Stimulated activated CD8-positive, alpha-beta memory T cell treated with anti-CD3 and anti-CD28 coated beads, Interleukin-7, amount 100 ng/mL, for 24 hours (primary cell): ENCODE data around the gene PREB.
"Not testable (repeated sequence)": the region's sequence is repeated elsewhere in the genome, so short reads cannot be mapped to it uniquely, and the experiment has no call there.

Experiments
- DNase-seq: peaks from one replicate; pipeline ENCODE4 v3.0.0-alpha.2; 2020; ENCODE audit warnings: low read depth

PREB gene

GRCh38 chr2:27133905-27134780, at the start of gene PREB:
PREB (minus strand) TSS chr2:27134636; CDS start chr2:27134421, 215 bp downstream.
- peak; percentile 96 for DNase-seq

- DNase-seq, result no peak
Measured at GRCh38 chr2:27184115-27184514, 49.7 kb upstream of the PREB start.

GRCh38 chr2:27182346-27182745, 47.9 kb upstream of the PREB start:
- DNase-seq, result no peak

- DNase-seq, result no peak
Measured at GRCh38 chr2:27179344-27180000, 45.0 kb upstream of the PREB start.

GRCh38 chr2:27178469-27178868, 44.0 kb upstream of the PREB start:
- no peak for DNase-seq

- DNase-seq, result no peak
Measured at GRCh38 chr2:27177441-27178351, 43.3 kb upstream of the PREB start.

- not testable (repeated sequence) for DNase-seq
Measured at GRCh38 chr2:27175781-27176180, 41.3 kb upstream of the PREB start.

- DNase-seq, result no peak
Measured at GRCh38 chr2:27175330-27175729, 40.9 kb upstream of the PREB start.

GRCh38 chr2:27174638-27175037, 40.2 kb upstream of the PREB start:
- no peak for DNase-seq

- DNase-seq, result no peak
Measured at GRCh38 chr2:27171351-27171848, 37.0 kb upstream of the PREB start.

GRCh38 chr2:27170581-27171337, 36.3 kb upstream of the PREB start:
- DNase-seq, result no peak

- no peak for DNase-seq
Measured at GRCh38 chr2:27164960-27165763, 30.7 kb upstream of the PREB start.

GRCh38 chr2:27162151-27163121, 28.0 kb upstream of the PREB start:
- DNase-seq, result no peak

- no peak for DNase-seq
Measured at GRCh38 chr2:27160191-27160590, 25.8 kb upstream of the PREB start.

- DNase-seq, result no peak
Measured at GRCh38 chr2:27159271-27159670, 24.8 kb upstream of the PREB start.

GRCh38 chr2:27158468-27158867, 24.0 kb upstream of the PREB start:
- no peak for DNase-seq

- DNase-seq, result no peak
Measured at GRCh38 chr2:27155069-27155520, 20.7 kb upstream of the PREB start.

- DNase-seq, result no peak
Measured at GRCh38 chr2:27154488-27154887, 20.1 kb upstream of the PREB start.

- no peak for DNase-seq
Measured at GRCh38 chr2:27152796-27153464, 18.5 kb upstream of the PREB start.
